NCI-H146 (cell line): ENCODE measurements around the gene WDFY3.
A peak's percentile ranks its signal among the peaks of the same experiment; 100 is the strongest.
"Not testable (repeated sequence)": the region's sequence is repeated elsewhere in the genome, so short reads cannot be mapped to it uniquely, and the experiment has no call there.

ENCODE experiments used
- DNase-seq: peaks from one replicate; lab custom pipeline; 2025; lab: John Stamatoyannopoulos, UW

Gene WDFY3

DNA sequence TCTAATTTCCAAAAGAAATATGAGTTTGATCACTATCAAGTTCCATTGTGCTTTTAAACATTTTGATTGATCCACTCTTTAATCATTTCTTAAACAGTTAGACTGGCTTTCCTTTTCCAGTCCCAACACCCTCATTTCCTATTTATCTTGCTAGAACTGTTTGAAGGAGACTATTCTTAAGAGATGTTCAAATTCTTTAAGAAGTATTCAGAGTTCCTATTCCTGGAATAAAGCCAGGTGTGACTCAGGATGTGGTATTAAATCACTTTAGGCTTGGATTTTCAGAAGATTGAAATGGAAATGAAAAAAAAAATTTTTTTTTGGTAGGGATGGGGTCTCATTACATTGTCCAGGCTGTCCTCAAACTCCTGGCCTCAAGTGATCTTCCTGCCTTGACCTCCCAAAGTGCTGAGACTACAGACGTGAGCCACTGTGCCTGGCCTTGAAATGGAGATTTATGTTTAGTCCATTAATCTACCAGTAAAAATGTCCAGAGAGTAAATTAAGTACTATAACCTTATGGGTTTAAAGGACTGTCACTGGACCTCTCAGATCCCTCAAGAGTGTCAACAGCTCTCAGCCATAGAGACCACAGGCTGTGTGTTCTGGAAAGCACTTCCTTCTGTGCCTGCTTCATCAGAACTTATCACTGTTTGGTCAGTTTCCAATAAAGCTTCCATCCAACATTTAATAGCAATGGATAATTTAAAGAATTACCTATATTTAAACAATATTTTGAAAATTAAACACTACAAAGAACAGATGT lies 292.8 kb downstream of the WDFY3 start:
- no peak for DNase-seq

- DNase-seq = no peak
Observed at GRCh38 chr4:84672177-84672576, 294.3 kb downstream of the WDFY3 start.

DNA sequence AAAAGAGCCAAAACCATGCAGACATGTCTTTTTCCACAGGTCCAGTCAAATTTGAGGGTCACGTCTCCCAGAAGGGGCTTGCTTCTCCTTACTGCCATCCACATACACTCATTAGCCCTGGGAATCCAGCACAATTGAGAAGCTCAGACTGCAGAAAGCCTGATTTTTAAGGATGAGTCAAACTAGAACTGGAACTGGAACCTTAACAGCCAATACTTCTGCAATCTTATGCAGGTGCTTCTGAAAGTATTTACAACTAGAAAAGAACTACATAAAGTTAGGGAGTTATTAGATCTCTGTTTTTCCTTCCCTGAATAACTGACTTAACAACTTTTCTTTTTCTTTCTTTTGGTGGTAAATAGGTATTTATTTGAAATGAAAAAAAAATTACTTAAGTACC lies 297.3 kb downstream of the WDFY3 start:
- no peak for DNase-seq

DNA sequence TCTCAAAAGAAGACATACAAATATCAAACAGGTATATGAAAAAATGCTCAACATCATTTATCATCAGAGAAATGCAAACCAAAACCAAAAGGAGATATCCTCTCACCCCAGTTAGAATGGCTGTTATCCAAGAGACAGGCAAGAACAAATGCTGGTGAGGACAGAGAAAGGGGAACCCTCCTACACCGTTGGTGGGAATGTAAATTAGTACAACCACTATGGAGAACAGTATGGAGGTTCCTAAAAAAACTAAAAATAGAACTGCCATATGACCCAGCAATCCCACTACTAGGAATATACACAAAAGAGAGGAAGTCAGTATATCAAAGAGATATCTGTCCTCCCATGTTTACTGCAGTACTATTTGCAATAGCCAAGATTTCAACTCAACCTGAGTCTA lies 300.1 kb downstream of the WDFY3 start:
- DNase-seq = no peak

DNA sequence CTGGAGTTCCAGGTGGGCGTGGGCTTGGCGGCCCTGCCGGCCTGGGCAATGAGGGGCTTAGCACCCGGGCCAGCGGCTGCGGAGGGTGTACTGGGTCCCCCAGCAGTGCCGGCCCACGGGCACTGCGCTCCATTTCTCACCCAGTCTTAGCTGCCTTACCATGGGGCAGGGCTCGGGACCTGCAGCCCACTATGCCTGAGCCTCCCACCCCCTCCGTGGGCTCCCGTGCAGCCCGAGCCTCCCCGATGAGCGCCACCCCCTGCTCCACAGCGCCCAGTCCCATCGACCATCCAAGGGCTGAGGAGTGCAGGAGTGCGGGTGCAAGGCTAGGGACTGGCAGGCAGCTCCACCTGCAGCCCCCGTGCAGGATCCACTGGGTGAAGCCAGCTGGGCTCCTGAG lies 301.7 kb downstream of the WDFY3 start:
- not testable (repeated sequence) for DNase-seq

- no peak for DNase-seq
Observed at GRCh38 chr4:84661191-84661939, 305.1 kb downstream of the WDFY3 start.

GRCh38 chr4:84660606-84661005 lies 305.9 kb downstream of the WDFY3 start:
- DNase-seq = no peak

GRCh38 chr4:84652478-84652877 lies 314.0 kb downstream of the WDFY3 start:
- DNase-seq = no peak

- DNase-seq = no peak
Observed at GRCh38 chr4:84651499-84651898, 315.0 kb downstream of the WDFY3 start.

DNA sequence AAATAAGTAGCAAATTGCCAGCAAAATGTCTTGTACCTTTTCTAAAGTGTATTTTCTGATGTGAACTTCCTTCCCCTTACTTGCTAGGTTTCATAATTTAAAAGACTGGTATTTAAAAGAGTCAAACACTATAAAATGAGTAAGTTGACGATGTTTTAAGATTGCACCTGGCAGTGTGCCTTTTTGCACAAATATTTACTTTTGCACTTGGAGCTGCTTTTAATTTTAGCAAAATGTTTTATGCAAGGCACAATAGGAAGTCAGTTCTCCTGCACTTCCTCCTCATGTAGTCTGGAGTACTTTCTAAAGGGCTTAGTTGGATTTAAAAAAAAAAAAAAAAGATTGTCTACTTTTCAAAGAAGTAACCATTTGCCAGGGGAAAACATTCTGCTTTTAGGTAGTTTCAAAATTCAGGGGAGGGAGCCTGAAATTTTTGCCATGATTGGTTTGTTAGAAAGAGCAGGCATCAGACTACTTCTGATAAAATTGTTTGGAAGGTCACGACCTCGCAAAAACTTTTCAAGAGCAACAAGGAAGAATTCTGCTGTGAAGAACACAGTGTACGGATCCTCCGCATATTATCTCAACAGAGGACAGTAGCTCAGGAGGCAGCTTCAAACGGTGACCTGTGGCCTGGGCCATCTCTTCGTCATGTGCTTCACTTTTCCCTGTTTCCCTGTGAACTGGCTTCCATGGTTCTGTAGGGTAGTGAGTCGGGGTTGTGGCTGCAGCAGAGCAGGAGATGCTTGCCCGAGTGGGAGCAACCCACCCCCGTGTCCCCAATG lies 317.4 kb downstream of the WDFY3 start:
- DNase-seq = no peak

- no peak for DNase-seq
Observed at GRCh38 chr4:84648178-84648577, 318.3 kb downstream of the WDFY3 start.

GRCh38 chr4:84647312-84647884 lies 319.1 kb downstream of the WDFY3 start:
- DNase-seq = peak; percentile 47

GRCh38 chr4:84644087-84644486 lies 322.4 kb downstream of the WDFY3 start:
- no peak for DNase-seq

DNA sequence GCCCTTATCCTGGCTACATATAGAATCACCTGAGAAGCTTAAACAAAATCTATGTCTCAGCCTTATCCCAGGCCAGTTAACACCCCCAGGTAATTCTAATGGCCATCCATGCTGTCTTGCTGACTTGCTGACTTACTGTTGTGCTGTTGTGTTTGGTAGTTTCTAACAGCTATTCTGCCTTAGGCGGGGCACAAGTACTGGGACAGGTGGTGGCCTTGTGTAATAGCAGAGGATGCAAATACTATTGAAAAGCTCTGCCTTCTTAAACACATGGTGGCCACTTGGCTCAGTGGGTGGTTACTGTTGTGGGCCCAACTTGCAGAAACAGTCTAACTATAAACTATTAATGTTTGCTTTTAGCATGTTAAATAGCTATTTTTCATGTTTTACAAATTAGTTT lies 327.3 kb downstream of the WDFY3 start:
- no peak for DNase-seq

GRCh38 chr4:84638092-84638491 lies 328.4 kb downstream of the WDFY3 start:
- no peak for DNase-seq

DNA sequence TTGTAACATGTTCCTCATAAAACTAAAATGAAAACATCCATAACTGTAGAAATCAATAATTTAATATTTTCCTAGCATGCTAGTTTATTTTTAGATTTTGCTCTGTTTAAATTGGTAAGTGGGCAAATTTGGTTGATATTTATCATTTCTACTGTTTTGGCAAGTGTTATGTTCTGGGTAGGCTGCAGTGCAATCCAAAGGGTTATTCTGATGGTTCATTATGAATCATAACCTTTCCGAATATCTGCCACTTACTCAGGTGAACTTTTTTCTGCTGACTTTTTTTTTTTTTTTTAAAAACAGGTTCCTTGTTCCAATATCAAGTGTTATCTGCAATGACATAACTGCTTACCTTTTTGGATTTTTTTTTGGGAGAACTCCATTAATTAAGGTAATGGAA lies 331.5 kb downstream of the WDFY3 start:
- DNase-seq = no peak

DNA sequence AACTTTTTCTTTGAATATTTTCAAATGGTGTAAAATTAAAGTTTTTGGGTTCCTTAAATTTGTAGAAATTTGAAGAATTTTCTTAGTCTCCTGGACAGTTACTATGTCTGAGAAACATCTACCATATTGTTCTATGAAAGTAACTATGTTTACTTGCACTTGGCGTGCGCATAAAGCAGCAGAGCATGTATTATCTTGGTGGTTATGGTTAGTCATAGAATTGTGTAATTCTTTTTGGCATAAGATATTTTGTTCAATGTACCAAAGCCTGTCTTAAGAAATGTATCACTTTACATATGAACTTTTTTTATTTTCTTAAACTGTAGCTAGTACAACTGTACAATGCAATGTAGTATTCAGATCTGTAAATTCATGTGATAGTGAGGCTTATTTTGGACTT lies 334.4 kb downstream of the WDFY3 start:
- no peak for DNase-seq

GRCh38 chr4:84631573-84631972 lies 334.9 kb downstream of the WDFY3 start:
- DNase-seq = no peak

- no peak for DNase-seq
Observed at GRCh38 chr4:84626673-84627072, 339.8 kb downstream of the WDFY3 start.

GRCh38 chr4:84623661-84624060 lies 342.8 kb downstream of the WDFY3 start:
- DNase-seq = no peak

GRCh38 chr4:84622959-84623358 lies 343.5 kb downstream of the WDFY3 start:
- no peak for DNase-seq
